Heart right ventricle (tissue), 16 donors: ENCODE data around the gene BACE1. TPM values are rescaled to one million over a fixed set of nuclear protein-coding genes. Genes with fewer than 3 reads are reported as not detected.

Experiments used
- ATAC-seq, 8 donors: fragments of 200-7000 bp; cut with Tn5 transposase; one replicate each; pipeline ENCODE4 v1.9.1; 2020; ENCODE audit warnings: mild to moderate bottlenecking in 8 of 8, moderate library complexity in 8 of 8, moderate number of reproducible peaks in 1 of 8
- DNase-seq, 2 donors: peaks; one replicate each; pipeline ENCODE4 v3.0.0-alpha.2; 2020
- H3K27ac ChIP-seq, 10 donors: fragments of 200-600 bp; sonication (generic) in 2 of 10; one replicate each; pipeline versions ENCODE4 v1.5.0 to v1.8.0; 2020 to 2022; ENCODE audit warnings: mild to moderate bottlenecking in 3 of 10
- H3K27me3 ChIP-seq, 7 donors: fragments of 200-600 bp; one replicate each; pipeline ENCODE4 v1.8.0; 2021 to 2022; ENCODE audit warnings: mild to moderate bottlenecking in 2 of 7
- H3K36me3 ChIP-seq, 9 donors: fragments of 200-600 bp; sonication (generic) in 1 of 9; one replicate each; pipeline versions ENCODE4 v1.5.0 to v1.8.0; 2020 to 2022; ENCODE audit warnings: mild to moderate bottlenecking in 2 of 9
- H3K4me1 ChIP-seq, 9 donors: fragments of 200-600 bp; sonication (generic) in 1 of 9; one replicate each; pipeline versions ENCODE4 v1.5.0 to v1.8.0; 2020 to 2022; ENCODE audit warnings: mild to moderate bottlenecking in 4 of 9
- H3K4me3 ChIP-seq, 10 donors: fragments of 200-600 bp; sonication (generic) in 2 of 10; one replicate each; pipeline versions ENCODE4 v1.5.0 to v1.8.0; 2020 to 2022; ENCODE audit warnings: mild to moderate bottlenecking in 7 of 10, moderate library complexity in 2 of 10
- H3K9me3 ChIP-seq, 11 donors: fragments of 200-600 bp in 10 of 11; sonication (generic) in 2 of 11; one replicate each; pipeline versions ENCODE4 v1.5.0 to v1.8.0; 2013 to 2022; ENCODE audit warnings: mild to moderate bottlenecking in 2 of 11, control low read depth in 1 of 11, moderate library complexity in 1 of 11
- CTCF ChIP-seq, 9 donors: fragments of 200-600 bp; sonication (generic) in 2 of 9; IDR thresholded peaks; one replicate each; pipeline versions ENCODE4 v1.5.0 to v1.8.0; 2021 to 2022; ENCODE audit warnings: antibody characterized with exemption in 9 of 9, mild to moderate bottlenecking in 5 of 9, moderate library complexity in 1 of 9
- WGBS, 2 donors: extraction: QIAGEN DNeasy Blood & Tissue Kit; methylation state at CpG; one replicate each; pipeline ENCODE4 v1.1.7; 2013; ENCODE audit warnings: inconsistent platforms in 1 of 2; 5-methylcytosine and 5-hydroxymethylcytosine counted together
- intact Hi-C, 10 donors: fragments of 100-400 bp; cut with DNase I; formaldehyde crosslinking; loops; one replicate each; pipeline versions ENCODE4 v1.11.1 to v1.14.2; 2022
- polyA plus RNA-seq, 2 donors: library from polyadenylated mRNA; stranded (reverse); fragments of 200-250 nt; gene quantifications; one replicate each; pipeline ENCODE4 v1.2.3, GENCODE V29; 2013
- total RNA-seq, 10 donors: library from RNA; stranded (reverse); fragmentation: NEBNext Ultra II Directional in 3 of 10; extraction: Animal tissue kit (Norgen Biotek cat#: 25700) in 3 of 10; gene quantifications; one replicate each; pipeline versions ENCODE4 v1.2.1 to v1.2.4, GENCODE V29; 2021 to 2023
- donor health status: Arrhythmogenic right ventricular cardiomyopathy.
- donor health status: ischemic (EF 13 %, LVEDD 7.1; RV severe dilation, severe dysfunction).
- donor health status: healthy with polysubstance abuse.
- donor health status: DM: no; HTN: yes; CAD: no.
- donor health status: DM: no; HTN: no; CAD: no.
- donor health status: ischemic (EF 25% LVEDD 6.9; RV normal size, moderate dysfunction).
- donor health status: ischemic (EF 25% LVEDD 5.7; RV mildly dilated, moderate dysfunction).
- donor health status: healthy.
- donor health status: DM: yes; HTN: yes; CAD: no.
- donor health status: Ischemic cardiomyopathy.
- donor health status: ischemic (EF 35%, LVEDD 5.7; RV mildly dilated, moderate dysfunction).
- donor health status: nonischemic (EF 11% LVEDD 7.7; RV severe dilation, severe dysfunction).
- donor health status: DM: yes; HTN: yes; CAD: no.
- donor health status: PGD.
- donor health status: ischemic (EF 29% LVEDD 5.4; RV normal size, mild dysfunction).
- donor health status: nonischemic (EF 23%, LVEDD 6.1; RV moderate dilation, normal function).

Gene BACE1
- total and polyA plus RNA-seq, 12 donors = 4.6 to 18.7 (median 14.6) TPM

- ATAC-seq (peak in 5 of 8 donors; percentile 10 to 25 (median 21)), DNase-seq (no peak)
- Histone ChIP-seq H3K4me1 (peaks cover 3 to 24% (median 15%) of the 10 kb centered on the region in 9 donors), H3K9me3 (no peaks in the 10 kb centered on the region), H3K27ac (no peak overlapping the region), H3K4me3 (peak overlapping the region in 4 of 10 donors; percentile 22 to 35 (median 32)), H3K27me3 (no peaks in the 10 kb centered on the region), H3K36me3 (peaks cover 0 to 19% (median 0%) of the 10 kb centered on the region in 9 donors)
- 62 to 65% methylated on average over 12 of the region's 12 CpGs for WGBS, 2 donors
- intact Hi-C loops = no loop called here
- TF ChIP-seq CTCF (IDR thresholded peaks at IDR 0.05) = no peak
Measured at GRCh38 chr11:117299351-117300282, 16.4 kb downstream of the BACE1 start.

GRCh38 chr11:117298195-117298594 lies 17.9 kb downstream of the BACE1 start:
- Histone ChIP-seq H3K36me3 (peaks cover 0 to 33% (median 0%) of the 10 kb centered on the region in 9 donors), H3K27me3 (no peaks in the 10 kb centered on the region), H3K9me3 (no peaks in the 10 kb centered on the region), H3K4me3 (no peak overlapping the region), H3K27ac (no peak overlapping the region), H3K4me1 (peaks cover 3 to 24% (median 13%) of the 10 kb centered on the region in 9 donors)
- TF ChIP-seq CTCF (IDR thresholded peaks at IDR 0.05) = no peak
- no peak for DNase-seq
- ATAC-seq = no peak
- intact Hi-C loops = no loop called here
- 92 to 98% methylated on average over 8 of the region's 8 CpGs for WGBS, 2 donors

GRCh38 chr11:117296881-117297280 lies 19.2 kb downstream of the BACE1 start:
- Histone ChIP-seq H3K27me3 (no peaks in the 10 kb centered on the region), H3K36me3 (peaks cover 0 to 46% (median 7%) of the 10 kb centered on the region in 9 donors), H3K4me1 (peaks cover 3 to 24% (median 13%) of the 10 kb centered on the region in 9 donors), H3K27ac (no peak overlapping the region), H3K9me3 (no peaks in the 10 kb centered on the region), H3K4me3 (no peak overlapping the region)
- intact Hi-C loops = no loop called here
- TF ChIP-seq CTCF (IDR thresholded peaks at IDR 0.05) = no peak
- DNase-seq (no peak), ATAC-seq (no peak)
- 89 to 90% methylated on average over 6 of the region's 6 CpGs for WGBS, 2 donors

GRCh38 chr11:117295438-117296137 lies 20.5 kb downstream of the BACE1 start:
- WGBS, 2 donors = 91 to 92% methylated on average over 9 of the region's 9 CpGs
- DNase-seq = no peak
- Histone ChIP-seq H3K27ac (no peak overlapping the region), H3K27me3 (no peaks in the 10 kb centered on the region), H3K36me3 (peaks cover 0 to 59% (median 10%) of the 10 kb centered on the region in 9 donors), H3K4me3 (no peak overlapping the region), H3K9me3 (no peaks in the 10 kb centered on the region), H3K4me1 (peaks cover 3 to 16% (median 10%) of the 10 kb centered on the region in 9 donors)
- no peak for ATAC-seq
- intact Hi-C loops = no loop called here
- TF ChIP-seq CTCF (IDR thresholded peaks at IDR 0.05) = no peak
